ENCODE measurements around the gene ASF1B. TPM values are rescaled to one million over a fixed set of nuclear protein-coding genes. Genes with fewer than 3 reads are reported as not detected.

ASF1B gene
- total and polyA plus RNA-seq, 8 donors, result 2.6 to 120 (median 7.0) TPM; not detected in 1

GRCh38 chr19:14119146-14119545 lies 17.2 kb downstream of the ASF1B start:
- intact Hi-C loops (cut with DNase I; ENCODE audit: low total_unique reads), result no loop called here
- peak overlapping the region; percentile 47 to 54 (median 51) for H3K4me3 ChIP-seq
- TF ChIP-seq POLR2AphosphoS5 (IDR thresholded peaks at IDR 0.05), result no peak
- TF ChIP-seq, protein P1, sequence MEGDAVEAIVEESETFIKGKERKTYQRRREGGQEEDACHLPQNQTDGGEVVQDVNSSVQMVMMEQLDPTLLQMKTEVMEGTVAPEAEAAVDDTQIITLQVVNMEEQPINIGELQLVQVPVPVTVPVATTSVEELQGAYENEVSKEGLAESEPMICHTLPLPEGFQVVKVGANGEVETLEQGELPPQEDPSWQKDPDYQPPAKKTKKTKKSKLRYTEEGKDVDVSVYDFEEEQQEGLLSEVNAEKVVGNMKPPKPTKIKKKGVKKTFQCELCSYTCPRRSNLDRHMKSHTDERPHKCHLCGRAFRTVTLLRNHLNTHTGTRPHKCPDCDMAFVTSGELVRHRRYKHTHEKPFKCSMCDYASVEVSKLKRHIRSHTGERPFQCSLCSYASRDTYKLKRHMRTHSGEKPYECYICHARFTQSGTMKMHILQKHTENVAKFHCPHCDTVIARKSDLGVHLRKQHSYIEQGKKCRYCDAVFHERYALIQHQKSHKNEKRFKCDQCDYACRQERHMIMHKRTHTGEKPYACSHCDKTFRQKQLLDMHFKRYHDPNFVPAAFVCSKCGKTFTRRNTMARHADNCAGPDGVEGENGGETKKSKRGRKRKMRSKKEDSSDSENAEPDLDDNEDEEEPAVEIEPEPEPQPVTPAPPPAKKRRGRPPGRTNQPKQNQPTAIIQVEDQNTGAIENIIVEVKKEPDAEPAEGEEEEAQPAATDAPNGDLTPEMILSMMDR (IDR thresholded peaks at IDR 0.05), result no peak
- TF ChIP-seq POLR2A (IDR thresholded peaks at IDR 0.05), result no peak
- no peak for TF ChIP-seq EP300 (IDR thresholded peaks at IDR 0.05)
- no peaks in the 10 kb centered on the region for H3K27me3 ChIP-seq
- H3K27ac ChIP-seq, result peak overlapping the region; percentile 88 to 99 (median 99)
- 51 to 74% (median 59%) methylated on average over 3 of the region's 3 CpGs for WGBS, 5 donors
- DNase-seq, result no peak
- no peaks in the 10 kb centered on the region for H3K36me3 ChIP-seq
- H3K9me3 ChIP-seq, result no peaks in the 10 kb centered on the region
- H3K4me1 ChIP-seq, result peaks cover 42 to 53% (median 49%) of the 10 kb centered on the region in 4 donors

DNA sequence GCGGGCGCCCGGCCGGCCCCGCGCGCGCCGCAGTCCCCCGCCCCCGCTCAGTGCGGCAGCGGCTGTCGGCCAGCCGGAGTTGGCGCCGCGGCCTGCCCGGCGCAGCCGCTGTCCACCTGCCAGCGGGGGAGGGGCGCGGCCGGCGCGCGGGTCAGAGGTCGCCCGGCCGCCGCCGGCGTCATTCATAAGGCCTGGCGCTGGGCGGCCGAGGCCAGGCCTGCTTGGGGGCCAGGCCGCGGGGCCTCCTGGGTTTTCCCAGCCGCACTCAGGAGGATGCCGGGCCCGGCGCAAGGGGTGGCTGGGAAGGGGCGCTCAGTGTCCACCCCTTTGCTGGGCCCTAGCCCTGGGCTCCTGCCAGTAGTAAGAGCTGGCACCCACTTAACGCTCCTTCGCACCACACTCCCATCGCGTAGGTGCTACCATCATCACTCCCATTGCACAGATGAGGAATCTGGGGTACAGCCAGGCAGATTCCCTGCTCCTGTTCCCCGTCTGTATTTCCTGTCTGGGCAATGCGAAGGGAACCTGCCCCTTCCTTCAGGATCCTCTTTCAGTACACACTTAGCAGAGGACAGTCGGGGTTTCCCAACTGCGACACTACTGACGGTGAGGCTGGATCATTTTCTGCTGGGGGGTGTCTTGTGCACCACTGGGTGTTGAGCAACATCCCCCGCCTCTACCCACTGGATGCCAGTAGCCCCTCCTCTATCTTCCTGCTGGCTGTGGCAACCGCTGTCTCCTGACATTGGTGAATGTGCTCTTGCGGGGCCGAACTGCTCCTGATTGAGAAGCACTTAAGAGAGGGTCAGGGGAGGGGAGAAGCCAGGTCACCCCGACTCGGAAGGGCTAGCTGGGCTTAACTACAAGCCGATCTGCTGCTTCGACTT lies 18.0 kb downstream of the ASF1B start:
- 7 to 24% (median 9%) methylated on average over 13 to 61 of the region's 61 CpGs for WGBS, 5 donors
- peak; percentile 63 to 80 for DNase-seq
- H3K27me3 ChIP-seq, result no peaks in the 10 kb centered on the region
- H3K27ac ChIP-seq, result peak overlapping the region; percentile 88 to 99 (median 99)
- H3K36me3 ChIP-seq, result no peaks in the 10 kb centered on the region
- intact Hi-C loops (cut with DNase I; ENCODE audit: low total_unique reads), result no loop called here
- no peaks in the 10 kb centered on the region for H3K9me3 ChIP-seq
- peaks cover 49 to 61% (median 56%) of the 10 kb centered on the region in 4 donors for H3K4me1 ChIP-seq
- peak overlapping the region; percentile 47 to 54 (median 51) for H3K4me3 ChIP-seq
- TF ChIP-seq POLR2AphosphoS5 (IDR thresholded peaks at IDR 0.05) (peak in 2 of 3 donors; percentile 38 to 73), POLR2A (IDR thresholded peaks at IDR 0.05) (no peak)
- TF ChIP-seq, protein P1 (IDR thresholded peaks at IDR 0.05), result no peak

DNA sequence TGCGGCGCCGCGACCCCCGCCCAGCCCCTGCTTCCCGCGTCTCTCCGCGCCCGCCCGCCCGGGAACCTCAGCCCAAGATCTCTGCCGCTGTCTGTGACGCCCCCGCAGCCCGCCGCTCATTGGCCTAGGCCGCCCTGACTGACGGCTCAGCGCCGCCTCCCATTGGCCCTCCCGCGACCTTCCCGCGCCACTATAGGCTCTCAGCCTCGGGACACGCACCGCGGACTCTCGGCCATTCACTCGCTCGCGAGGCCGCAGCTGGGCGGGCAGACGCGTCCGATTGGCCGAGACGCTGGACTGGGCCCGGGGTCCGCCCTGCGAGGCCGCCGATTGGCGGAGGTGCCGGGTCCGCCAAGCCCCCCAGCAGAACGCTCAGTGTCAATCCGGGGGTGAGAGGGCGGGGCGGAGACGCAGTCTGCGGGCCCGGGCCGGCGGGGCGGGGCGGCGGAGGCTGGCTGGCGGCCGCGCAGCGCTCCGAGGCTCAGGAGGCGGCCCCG lies 18.7 kb downstream of the ASF1B start, which contains the start of gene PRKACA:
Gene PRKACA (minus strand): TSS at position 95 of the 497 bp plus-strand sequence. CDS start 215 bp downstream, outside the sequence.
- WGBS, 5 donors, result 0 to 1% (median 0%) methylated on average over 9 to 66 of the region's 67 CpGs; no CpG with 5 or more reads in 1 of the 5 donors
- Histone ChIP-seq H3K27ac (peak within 1 kb of the TSS; percentile 88 to 99 (median 99)), H3K36me3 (no peaks in the 10 kb centered on the region), H3K9me3 (no peaks in the 10 kb centered on the region), H3K27me3 (no peaks in the 10 kb centered on the region), H3K4me3 (peak within 1 kb of the TSS; percentile 91 to 99 (median 95)), H3K4me1 (peaks cover 56 to 67% (median 62%) of the 10 kb centered on the region in 4 donors)
- DNase-seq, result peak; percentile 99 to 100
- TF ChIP-seq, protein P1 (IDR thresholded peaks at IDR 0.05), result no peak
- TF ChIP-seq EP300 (IDR thresholded peaks at IDR 0.05), result no peak
- TF ChIP-seq POLR2A (IDR thresholded peaks at IDR 0.05), result no peak
- TF ChIP-seq POLR2AphosphoS5 (IDR thresholded peaks at IDR 0.05), result peak in 1 of 3 donors; percentile 75
- intact Hi-C loops (cut with DNase I; ENCODE audit: low total_unique reads), result no loop called here

GRCh38 chr19:14116918-14117578 lies 19.3 kb downstream of the ASF1B start:
- Histone ChIP-seq H3K4me3 (peak overlapping the region; percentile 91 to 99 (median 95)), H3K9me3 (no peaks in the 10 kb centered on the region), H3K36me3 (peaks cover 0 to 1% (median 0%) of the 10 kb centered on the region in 4 donors), H3K4me1 (peaks cover 62 to 74% (median 69%) of the 10 kb centered on the region in 4 donors), H3K27me3 (no peaks in the 10 kb centered on the region), H3K27ac (peak overlapping the region; percentile 68 to 99 (median 85))
- DNase-seq, result peak in 1 of 2 donors; percentile 64
- TF ChIP-seq, protein P1 (IDR thresholded peaks at IDR 0.05), result no peak
- TF ChIP-seq POLR2A (IDR thresholded peaks at IDR 0.05) (no peak), POLR2AphosphoS5 (IDR thresholded peaks at IDR 0.05) (no peak), EP300 (IDR thresholded peaks at IDR 0.05) (no peak)
- intact Hi-C loops (cut with DNase I; ENCODE audit: low total_unique reads), result no loop called here
- WGBS, 5 donors, result 0 to 2% (median 1%) methylated on average over 16 to 33 of the region's 33 CpGs
